KOPT-K1 (cell line): Measurements from ENCODE around the gene COX6B2.

Source experiments
- H3K27ac ChIP-seq: fragments of 200-600 bp; sonication (generic); 2 replicates; pipeline ENCODE4 v1.5.1; 2016; ENCODE audit warnings: antibody characterized with exemption, mild to moderate bottlenecking, low read depth, low read length; ENCODE audit not compliant: poor library complexity, severe bottlenecking
- H3K36me3 ChIP-seq: fragments of 200-600 bp; sonication (generic); 2 replicates; pipeline ENCODE4 v1.5.1; 2017; ENCODE audit warnings: antibody characterized with exemption, mild to moderate bottlenecking, low read length, moderate library complexity; ENCODE audit not compliant: insufficient read depth
- H3K9me3 ChIP-seq: fragments of 200-600 bp; sonication (generic); 2 replicates; pipeline ENCODE4 v1.5.1; 2017; ENCODE audit warnings: antibody characterized with exemption, low read length, mild to moderate bottlenecking; ENCODE audit not compliant: insufficient read depth, poor library complexity, severe bottlenecking

Gene COX6B2

GRCh38 chr19:55321466-55322137 lies 32.9 kb downstream of the COX6B2 start:
- Histone ChIP-seq H3K27ac (no peak overlapping the region), H3K9me3 (no peaks in the 10 kb centered on the region), H3K36me3 (no peaks in the 10 kb centered on the region)

- Histone ChIP-seq H3K9me3 (no peaks in the 10 kb centered on the region), H3K36me3 (no peaks in the 10 kb centered on the region), H3K27ac (no peak overlapping the region)
Observed at GRCh38 chr19:55320844-55321419, 33.6 kb downstream of the COX6B2 start.

- H3K36me3 ChIP-seq, result no peaks in the 10 kb centered on the region
Observed at GRCh38 chr19:55319785-55320184, 34.7 kb downstream of the COX6B2 start.

GRCh38 chr19:55316646-55317045 lies 37.9 kb downstream of the COX6B2 start:
- H3K9me3 ChIP-seq, result no peaks in the 10 kb centered on the region
- no peak overlapping the region for H3K27ac ChIP-seq
- no peaks in the 10 kb centered on the region for H3K36me3 ChIP-seq

More at GRCh38 chr19:55319785-55320184, 34.7 kb downstream of the COX6B2 start:
- H3K9me3 ChIP-seq, result no peaks in the 10 kb centered on the region
- no peak overlapping the region for H3K27ac ChIP-seq

- no peaks in the 10 kb centered on the region for H3K36me3 ChIP-seq
- no peaks in the 10 kb centered on the region for H3K9me3 ChIP-seq
- no peak overlapping the region for H3K27ac ChIP-seq
Observed at GRCh38 chr19:55315956-55316525, 38.5 kb downstream of the COX6B2 start.

GRCh38 chr19:55314396-55314795 lies 40.1 kb downstream of the COX6B2 start:
- Histone ChIP-seq H3K36me3 (no peaks in the 10 kb centered on the region; the same call in 1 of the 2 replicates), H3K27ac (no peak overlapping the region)

GRCh38 chr19:55312621-55313512 lies 41.7 kb downstream of the COX6B2 start:
- Histone ChIP-seq H3K27ac (no peak overlapping the region), H3K9me3 (no peaks in the 10 kb centered on the region), H3K36me3 (no peaks in the 10 kb centered on the region; the same call in 1 of the 2 replicates)

More at GRCh38 chr19:55314396-55314795, 40.1 kb downstream of the COX6B2 start:
- no peaks in the 10 kb centered on the region for H3K9me3 ChIP-seq

GRCh38 chr19:55311797-55312196 lies 42.7 kb downstream of the COX6B2 start:
- no peaks in the 10 kb centered on the region; the same call in 1 of the 2 replicates for H3K36me3 ChIP-seq
- H3K27ac ChIP-seq, result no peak overlapping the region
- no peaks in the 10 kb centered on the region for H3K9me3 ChIP-seq

- Histone ChIP-seq H3K9me3 (no peaks in the 10 kb centered on the region), H3K27ac (no peak overlapping the region), H3K36me3 (no peaks in the 10 kb centered on the region; the same call in 1 of the 2 replicates)
Observed at GRCh38 chr19:55311397-55311796, 43.1 kb downstream of the COX6B2 start.

GRCh38 chr19:55310498-55310897 lies 44.0 kb downstream of the COX6B2 start:
- Histone ChIP-seq H3K36me3 (no peaks in the 10 kb centered on the region; the same call in 1 of the 2 replicates), H3K9me3 (no peaks in the 10 kb centered on the region), H3K27ac (no peak overlapping the region)

- Histone ChIP-seq H3K36me3 (no peaks in the 10 kb centered on the region; the same call in 1 of the 2 replicates), H3K27ac (no peak overlapping the region)
Observed at GRCh38 chr19:55309448-55309847, 45.1 kb downstream of the COX6B2 start.

GRCh38 chr19:55308281-55308680 lies 46.2 kb downstream of the COX6B2 start:
- Histone ChIP-seq H3K9me3 (no peaks in the 10 kb centered on the region), H3K36me3 (no peaks in the 10 kb centered on the region; the same call in 1 of the 2 replicates), H3K27ac (no peak overlapping the region)

More at GRCh38 chr19:55309448-55309847, 45.1 kb downstream of the COX6B2 start:
- no peaks in the 10 kb centered on the region for H3K9me3 ChIP-seq

- Histone ChIP-seq H3K36me3 (no peaks in the 10 kb centered on the region; the same call in 1 of the 2 replicates), H3K9me3 (no peaks in the 10 kb centered on the region), H3K27ac (no peak overlapping the region)
Observed at GRCh38 chr19:55306712-55307111, 47.8 kb downstream of the COX6B2 start.

GRCh38 chr19:55305983-55306562 lies 48.4 kb downstream of the COX6B2 start:
- Histone ChIP-seq H3K36me3 (no peaks in the 10 kb centered on the region; the same call in 1 of the 2 replicates), H3K9me3 (no peaks in the 10 kb centered on the region), H3K27ac (no peak overlapping the region)
